GM19099 (cell line): ENCODE data around the gene ARPP21.

Experiments used
- POLR2A ChIP-seq: IDR thresholded peaks from 3 replicates; pipeline ENCODE4 v1.6.1; 2011; ENCODE audit warnings: low read depth; ENCODE audit not compliant: insufficient read length; ENCODE audit errors: extremely low read depth

The ARPP21 gene

GRCh38 chr3:35639254-35640186, at the start of gene ARPP21:
Gene ARPP21 (plus strand): TSS chr3:35639525. CDS start chr3:35681752, 42,227 bp downstream.
- no peak for TF ChIP-seq POLR2A

- TF ChIP-seq POLR2A, result no peak
Observed at GRCh38 chr3:35592589-35593295, 46.6 kb upstream of the ARPP21 start.

- no peak for TF ChIP-seq POLR2A
Observed at GRCh38 chr3:35594739-35595138, 44.6 kb upstream of the ARPP21 start.

- TF ChIP-seq POLR2A, result no peak
Observed at GRCh38 chr3:35596335-35596995, 42.9 kb upstream of the ARPP21 start.

- TF ChIP-seq POLR2A, result no peak
Observed at GRCh38 chr3:35597490-35597889, 41.8 kb upstream of the ARPP21 start.

- TF ChIP-seq POLR2A, result no peak
Observed at GRCh38 chr3:35598804-35599203, 40.5 kb upstream of the ARPP21 start.

- TF ChIP-seq POLR2A, result no peak
Observed at GRCh38 chr3:35601959-35602358, 37.4 kb upstream of the ARPP21 start.

- TF ChIP-seq POLR2A, result no peak
Observed at GRCh38 chr3:35602395-35602936, 36.9 kb upstream of the ARPP21 start.

- no peak for TF ChIP-seq POLR2A
Observed at GRCh38 chr3:35616346-35616745, 23.0 kb upstream of the ARPP21 start.

- TF ChIP-seq POLR2A, result no peak
Observed at GRCh38 chr3:35617370-35617769, 22.0 kb upstream of the ARPP21 start.

- no peak for TF ChIP-seq POLR2A
Observed at GRCh38 chr3:35624698-35625097, 14.6 kb upstream of the ARPP21 start.

- no peak for TF ChIP-seq POLR2A
Observed at GRCh38 chr3:35633332-35634124, 5.8 kb upstream of the ARPP21 start.

- no peak for TF ChIP-seq POLR2A
Observed at GRCh38 chr3:35635407-35635806, 3.9 kb upstream of the ARPP21 start.

GRCh38 chr3:35635926-35636683, 3.2 kb upstream of the ARPP21 start:
- TF ChIP-seq POLR2A, result no peak
